Stimulated activated naive B cell treated with anti-CD40 and anti-IgM and Interleukin-4, amounts not matched to agents 10 μg/mL and 1 μg/mL and 100 μg/mL, for 72 hours (primary cell): ENCODE results near the gene PPP3CA.

Experiments used
- ATAC-seq, 2 donors: fragments of 150-1000 bp; cut with Tn5 transposase; replicated peaks; 2 replicates each; pipeline ENCODE4 v1.10.0; 2021; ENCODE audit warnings: moderate library complexity in 1 of 2
- DNase-seq: peaks from one replicate; pipeline ENCODE4 v3.0.0; 2021
- H3K27ac Mint-ChIP-seq: one replicate; pipeline ENCODE4 v1.8.0; 2022; ENCODE audit warnings: mild to moderate bottlenecking, mixed read lengths
- H3K27me3 Mint-ChIP-seq, 2 donors: one replicate each; pipeline ENCODE4 v1.8.0; 2022; ENCODE audit warnings: mixed read lengths in 2 of 2
- H3K36me3 Mint-ChIP-seq, 2 donors: one replicate each; pipeline ENCODE4 v1.8.0; 2022; ENCODE audit warnings: mixed read lengths in 2 of 2, mild to moderate bottlenecking in 1 of 2
- H3K4me1 Mint-ChIP-seq, 2 donors: one replicate each; pipeline ENCODE4 v1.8.0; 2022; ENCODE audit warnings: mixed read lengths in 2 of 2, mild to moderate bottlenecking in 1 of 2
- H3K4me3 Mint-ChIP-seq, 2 donors: one replicate each; pipeline ENCODE4 v1.8.0; 2022; ENCODE audit warnings: mild to moderate bottlenecking in 2 of 2, mixed read lengths in 2 of 2, moderate library complexity in 1 of 2
- H3K9me3 Mint-ChIP-seq, 2 donors: one replicate each; pipeline ENCODE4 v1.8.0; 2022; ENCODE audit warnings: mixed read lengths in 2 of 2, mild to moderate bottlenecking in 1 of 2

The PPP3CA gene

GRCh38 chr4:101031971-101032370 is 315.4 kb downstream of the PPP3CA start:
- Mint-ChIP-seq H3K4me3 (no peak overlapping the region), H3K27ac (no peak overlapping the region), H3K27me3 (no peaks in the 10 kb centered on the region), H3K9me3 (no peaks in the 10 kb centered on the region), H3K4me1 (peaks cover 0 to 3% of the 10 kb centered on the region in 2 donors), H3K36me3 (peaks cover 15 to 38% of the 10 kb centered on the region in 2 donors)
- ATAC-seq (no peak), DNase-seq (no peak)

DNA sequence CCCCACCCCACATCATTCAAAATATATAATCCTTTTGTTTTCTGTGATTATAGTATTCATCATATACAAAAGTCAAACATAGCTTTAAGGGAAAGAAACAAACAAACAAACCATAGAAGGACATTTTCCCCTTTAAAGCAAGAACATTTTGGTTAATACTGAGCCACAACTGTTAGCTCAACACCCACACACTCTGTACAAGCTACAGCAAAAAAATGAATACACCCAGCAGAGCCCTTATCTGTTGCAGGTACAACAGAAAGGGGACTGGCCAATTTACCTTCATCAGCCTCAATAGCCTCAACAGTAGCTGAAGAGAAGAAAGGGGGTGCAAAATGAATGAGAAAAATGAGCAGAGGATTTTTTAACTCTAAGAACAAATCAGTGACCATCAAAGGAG is 318.4 kb downstream of the PPP3CA start:
- no peaks in the 10 kb centered on the region for H3K9me3 Mint-ChIP-seq
- H3K27me3 Mint-ChIP-seq, result no peaks in the 10 kb centered on the region
- DNase-seq, result no peak
- H3K4me3 Mint-ChIP-seq, result no peak overlapping the region
- no peak overlapping the region for H3K27ac Mint-ChIP-seq
- H3K4me1 Mint-ChIP-seq, result peaks cover 0 to 3% of the 10 kb centered on the region in 2 donors
- no peak for ATAC-seq
- peaks cover 21 to 41% of the 10 kb centered on the region in 2 donors for H3K36me3 Mint-ChIP-seq

GRCh38 chr4:101027721-101028120 is 319.6 kb downstream of the PPP3CA start:
- Mint-ChIP-seq H3K4me1 (peaks cover 0 to 3% of the 10 kb centered on the region in 2 donors), H3K27ac (no peak overlapping the region), H3K9me3 (no peaks in the 10 kb centered on the region), H3K27me3 (no peaks in the 10 kb centered on the region), H3K36me3 (peaks cover 20 to 36% of the 10 kb centered on the region in 2 donors), H3K4me3 (no peak overlapping the region)
- ATAC-seq (no peak), DNase-seq (no peak)

GRCh38 chr4:101025755-101026154 is 321.6 kb downstream of the PPP3CA start:
- no peak overlapping the region for H3K27ac Mint-ChIP-seq
- H3K36me3 Mint-ChIP-seq, result peaks cover 16 to 39% of the 10 kb centered on the region in 2 donors
- peaks cover 6 to 9% of the 10 kb centered on the region in 2 donors for H3K4me1 Mint-ChIP-seq
- H3K27me3 Mint-ChIP-seq, result no peaks in the 10 kb centered on the region
- H3K9me3 Mint-ChIP-seq, result no peaks in the 10 kb centered on the region
- DNase-seq, result no peak
- ATAC-seq, result no peak
- H3K4me3 Mint-ChIP-seq, result no peak overlapping the region

GRCh38 chr4:101022151-101023024 is 324.9 kb downstream of the PPP3CA start:
- no peak for DNase-seq
- H3K27ac Mint-ChIP-seq, result peak overlapping the region; percentile 27
- H3K36me3 Mint-ChIP-seq, result peaks cover 16 to 47% of the 10 kb centered on the region in 2 donors

DNA sequence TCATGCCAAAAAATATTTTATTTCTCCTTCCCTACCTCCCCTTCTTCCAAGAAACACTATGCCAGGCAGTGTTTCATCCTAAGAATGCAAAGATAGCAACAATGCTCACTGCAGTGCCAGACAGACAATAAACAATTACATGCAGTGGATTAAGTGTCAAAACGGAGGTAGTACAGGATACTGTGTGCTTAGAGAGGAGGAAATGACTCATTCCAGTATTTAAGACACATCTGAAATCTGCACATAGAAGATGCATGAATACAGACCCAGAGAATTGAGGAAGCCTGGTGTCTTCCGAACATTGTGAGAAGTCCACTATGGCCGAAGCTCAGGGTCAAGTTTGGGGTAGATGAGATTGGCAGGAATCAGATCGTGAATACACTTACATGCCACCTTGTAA is 326.4 kb downstream of the PPP3CA start:
- no peak for DNase-seq
- no peak overlapping the region for H3K27ac Mint-ChIP-seq
- H3K27me3 Mint-ChIP-seq, result no peaks in the 10 kb centered on the region
- ATAC-seq, result peak; percentile 73 to 76
- no peak overlapping the region for H3K4me3 Mint-ChIP-seq
- H3K36me3 Mint-ChIP-seq, result peaks cover 9 to 35% of the 10 kb centered on the region in 2 donors
- H3K4me1 Mint-ChIP-seq, result peaks cover 22 to 34% of the 10 kb centered on the region in 2 donors
- peaks cover 0 to 4% of the 10 kb centered on the region in 2 donors for H3K9me3 Mint-ChIP-seq

More at GRCh38 chr4:101022151-101023024, 324.9 kb downstream of the PPP3CA start:
- peaks cover 22 to 26% of the 10 kb centered on the region in 2 donors for H3K4me1 Mint-ChIP-seq
- peaks cover 0 to 4% of the 10 kb centered on the region in 2 donors for H3K9me3 Mint-ChIP-seq
- H3K4me3 Mint-ChIP-seq, result no peak overlapping the region
- no peak for ATAC-seq
- no peaks in the 10 kb centered on the region for H3K27me3 Mint-ChIP-seq

DNA sequence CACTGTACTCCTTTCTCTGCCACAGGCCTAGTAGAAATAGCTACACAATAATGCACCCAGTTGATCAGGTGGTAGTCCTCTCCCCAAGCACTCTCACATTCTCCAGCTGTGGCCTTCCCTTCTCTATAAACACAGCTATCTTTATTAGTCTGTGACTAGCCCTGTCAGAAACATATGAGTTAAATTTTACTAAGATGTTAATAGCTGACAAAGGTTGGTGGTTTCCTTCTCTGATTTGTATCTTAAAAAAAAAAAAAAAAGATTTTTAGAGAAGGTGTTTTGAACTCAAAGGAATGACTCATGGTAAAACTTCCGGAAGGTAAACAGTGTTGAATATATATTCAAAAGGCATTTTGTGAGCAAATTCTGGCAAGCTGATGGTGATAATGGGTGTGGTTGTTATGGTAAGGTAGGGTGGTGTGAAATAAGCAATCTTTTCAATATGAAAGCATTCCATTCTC is 327.4 kb downstream of the PPP3CA start:
- H3K27ac Mint-ChIP-seq, result peak overlapping the region; percentile 90
- no peak for DNase-seq
- ATAC-seq, result peak in 1 of 2 donors; percentile 31
- peak overlapping the region in 1 of 2 donors; percentile 41 for H3K4me3 Mint-ChIP-seq
- no peaks in the 10 kb centered on the region for H3K27me3 Mint-ChIP-seq
- H3K4me1 Mint-ChIP-seq, result peaks cover 22 to 38% of the 10 kb centered on the region in 2 donors
- peaks cover 6 to 29% of the 10 kb centered on the region in 2 donors for H3K36me3 Mint-ChIP-seq
- H3K9me3 Mint-ChIP-seq, result peaks cover 0 to 4% of the 10 kb centered on the region in 2 donors

- DNase-seq (no peak), ATAC-seq (no peak)
- H3K27ac Mint-ChIP-seq, result peak overlapping the region; percentile 90
- H3K4me3 Mint-ChIP-seq, result peak overlapping the region; percentile 30 to 38
- H3K9me3 Mint-ChIP-seq, result peaks cover 0 to 4% of the 10 kb centered on the region in 2 donors
- H3K4me1 Mint-ChIP-seq, result peaks cover 25 to 43% of the 10 kb centered on the region in 2 donors
- H3K27me3 Mint-ChIP-seq, result no peaks in the 10 kb centered on the region
- H3K36me3 Mint-ChIP-seq, result peaks cover 6 to 29% of the 10 kb centered on the region in 2 donors
Observed at GRCh38 chr4:101019313-101019712, 328.0 kb downstream of the PPP3CA start.

DNA sequence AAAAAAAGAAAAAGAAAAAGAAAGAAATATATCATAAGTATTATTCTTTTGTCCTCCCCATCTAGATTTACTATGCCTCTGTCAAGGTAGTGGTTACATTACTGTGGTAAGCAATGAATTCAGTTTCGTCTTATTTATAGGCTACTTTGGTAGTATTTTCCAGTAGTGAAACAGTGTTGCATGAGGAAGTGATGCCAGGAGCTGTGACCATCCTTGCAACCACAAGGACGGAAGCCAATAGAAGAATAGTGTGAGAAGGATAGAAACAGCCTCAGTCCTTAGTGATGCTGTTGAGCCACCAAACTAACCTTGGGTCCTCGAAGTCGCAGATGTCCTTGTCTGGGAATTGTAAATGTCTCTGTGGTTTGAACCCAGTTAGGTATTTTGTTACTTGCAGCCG is 328.5 kb downstream of the PPP3CA start:
- Mint-ChIP-seq H3K27ac (peak overlapping the region; percentile 90), H3K27me3 (no peaks in the 10 kb centered on the region), H3K4me3 (peak overlapping the region in 1 of 2 donors; percentile 38), H3K36me3 (peaks cover 6 to 29% of the 10 kb centered on the region in 2 donors), H3K4me1 (peaks cover 25 to 48% of the 10 kb centered on the region in 2 donors), H3K9me3 (peaks cover 0 to 4% of the 10 kb centered on the region in 2 donors)
- DNase-seq (peak; percentile 66), ATAC-seq (peak; percentile 87 to 91)

GRCh38 chr4:101014417-101014816 is 332.9 kb downstream of the PPP3CA start:
- Mint-ChIP-seq H3K27me3 (no peaks in the 10 kb centered on the region), H3K36me3 (peaks cover 0 to 7% of the 10 kb centered on the region in 2 donors), H3K4me1 (peaks cover 15 to 46% of the 10 kb centered on the region in 2 donors), H3K27ac (peak overlapping the region; percentile 6), H3K9me3 (peaks cover 0 to 4% of the 10 kb centered on the region in 2 donors), H3K4me3 (no peak overlapping the region)
- DNase-seq, result no peak
- peak; percentile 56 to 62 for ATAC-seq

DNA sequence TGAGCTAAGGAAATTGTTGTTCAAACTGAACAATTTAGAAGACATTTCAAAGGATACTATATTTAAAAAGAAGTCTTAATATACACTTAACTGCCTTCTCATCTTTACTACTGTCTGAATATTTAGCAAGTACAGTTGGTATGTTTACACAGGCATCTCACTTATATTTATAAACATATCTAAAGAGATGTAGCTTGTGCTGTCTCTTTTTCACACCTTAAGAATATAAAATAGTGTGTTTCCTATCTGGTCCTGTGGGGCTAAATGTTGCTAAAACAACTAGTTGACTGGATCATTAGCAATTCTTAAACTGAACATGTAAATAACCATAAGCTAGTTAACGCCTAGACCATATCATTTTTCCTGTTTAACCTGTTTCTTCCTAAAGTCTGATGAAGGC is 336.3 kb downstream of the PPP3CA start:
- H3K4me3 Mint-ChIP-seq, result no peak overlapping the region

DNA sequence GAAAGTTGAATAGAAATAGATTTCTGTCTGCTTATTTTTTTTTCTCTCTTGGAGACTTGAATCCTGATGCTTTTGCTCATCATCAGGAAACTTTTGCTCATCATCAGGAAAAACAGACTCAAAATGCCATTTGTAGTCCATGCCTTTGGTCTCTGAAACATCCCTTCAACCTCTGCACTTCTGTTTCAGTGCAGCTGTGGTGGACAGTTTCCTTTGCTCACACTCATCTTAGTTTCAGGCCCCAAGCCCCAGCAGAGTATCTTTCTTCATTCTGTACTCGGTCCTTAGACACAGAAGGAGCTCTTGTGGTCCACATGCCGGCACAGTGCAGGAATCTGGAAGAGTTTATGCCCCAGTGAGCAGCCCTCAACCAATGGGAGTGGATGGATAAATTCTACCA is 337.9 kb downstream of the PPP3CA start:
- Mint-ChIP-seq H3K4me1 (peaks cover 4 to 23% of the 10 kb centered on the region in 2 donors), H3K27me3 (no peaks in the 10 kb centered on the region), H3K36me3 (peaks cover 0 to 1% of the 10 kb centered on the region in 2 donors), H3K9me3 (peaks cover 0 to 3% of the 10 kb centered on the region in 2 donors), H3K4me3 (no peak overlapping the region), H3K27ac (peak overlapping the region; percentile 42)
- DNase-seq, result no peak
- no peak for ATAC-seq

More for the DNA sequence above, 336.3 kb downstream of the PPP3CA start:
- Mint-ChIP-seq H3K36me3 (no peaks in the 10 kb centered on the region), H3K9me3 (no peaks in the 10 kb centered on the region), H3K4me1 (peaks cover 7 to 32% of the 10 kb centered on the region in 2 donors), H3K27me3 (no peaks in the 10 kb centered on the region), H3K27ac (no peak overlapping the region)
- DNase-seq (no peak), ATAC-seq (no peak)

DNA sequence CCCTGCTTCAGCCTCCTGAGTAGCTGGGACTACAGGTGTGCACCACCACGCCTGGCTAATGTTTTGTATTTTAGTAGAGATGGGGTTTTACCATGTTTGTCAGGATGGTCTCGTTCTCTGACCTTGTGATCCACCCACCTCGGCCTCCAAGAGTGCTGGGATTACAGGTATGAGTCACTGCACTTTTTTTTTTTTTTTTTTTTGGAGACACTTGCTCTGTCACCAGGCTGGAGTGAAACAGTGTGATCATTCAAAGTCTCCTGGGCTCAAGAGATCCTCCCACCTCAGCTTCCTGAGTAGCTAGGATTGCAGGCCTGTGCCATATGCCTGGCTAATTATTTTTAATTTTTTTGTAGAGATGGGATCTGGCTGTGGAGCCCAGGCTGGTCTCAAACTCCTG is 338.8 kb downstream of the PPP3CA start:
- H3K36me3 Mint-ChIP-seq, result peaks cover 0 to 1% of the 10 kb centered on the region in 2 donors
- ATAC-seq, result no peak
- peaks cover 4 to 15% of the 10 kb centered on the region in 2 donors for H3K4me1 Mint-ChIP-seq
- H3K4me3 Mint-ChIP-seq, result no peak overlapping the region
- no peak overlapping the region for H3K27ac Mint-ChIP-seq
- peaks cover 1 to 5% of the 10 kb centered on the region in 2 donors for H3K9me3 Mint-ChIP-seq
- H3K27me3 Mint-ChIP-seq, result no peaks in the 10 kb centered on the region
- DNase-seq, result no peak

DNA sequence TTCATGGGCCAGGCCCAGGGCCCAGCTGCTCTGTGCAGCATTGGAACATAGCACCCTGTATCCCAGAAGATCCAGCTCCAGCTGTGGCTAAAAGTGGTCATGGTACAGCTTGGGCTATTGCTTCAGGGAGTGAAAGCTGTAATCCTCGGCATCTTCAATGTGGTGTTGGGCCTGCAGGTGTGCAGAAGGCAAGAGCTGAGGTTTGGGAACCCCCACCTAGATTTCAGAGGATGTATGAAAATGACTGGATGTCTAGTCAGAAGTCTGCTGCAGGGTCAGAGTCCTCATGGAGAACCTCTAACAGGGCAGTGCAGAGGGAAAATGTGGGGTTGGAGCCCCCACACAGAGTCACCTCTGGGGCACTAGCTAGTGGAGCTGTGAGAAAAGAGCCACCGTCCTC is 341.7 kb downstream of the PPP3CA start:
- Mint-ChIP-seq H3K27ac (no peak overlapping the region), H3K27me3 (no peaks in the 10 kb centered on the region), H3K4me3 (no peak overlapping the region), H3K4me1 (peaks cover 3 to 7% of the 10 kb centered on the region in 2 donors), H3K9me3 (peaks cover 6 to 12% of the 10 kb centered on the region in 2 donors), H3K36me3 (peaks cover 0 to 1% of the 10 kb centered on the region in 2 donors)
- ATAC-seq, result no peak
- no peak for DNase-seq
